Activated CD4-positive, alpha-beta T cell treated with anti-CD3 and anti-CD28 coated beads for 48 hours (primary cell): ENCODE results near the gene TSPAN10.

Source experiments
- DNase-seq: peaks from one replicate; pipeline ENCODE4 v3.0.0-alpha.2; 2020

The TSPAN10 gene

GRCh38 chr17:81635973-81636504, 957 bp upstream of the TSPAN10 start:
- no peak for DNase-seq

- DNase-seq: no peak
Measured at GRCh38 chr17:81638683-81639082, 1.7 kb downstream of the TSPAN10 start.

GRCh38 chr17:81640011-81640410, 3.0 kb downstream of the TSPAN10 start:
- DNase-seq: no peak

GRCh38 chr17:81641825-81642489, 5.0 kb downstream of the TSPAN10 start:
- no peak for DNase-seq

GRCh38 chr17:81644496-81644895, 7.5 kb downstream of the TSPAN10 start:
- DNase-seq: no peak

GRCh38 chr17:81644976-81645952, 8.3 kb downstream of the TSPAN10 start:
- DNase-seq: no peak

GRCh38 chr17:81646869-81647600, 10.0 kb downstream of the TSPAN10 start:
- DNase-seq: no peak

GRCh38 chr17:81647640-81648012, 10.6 kb downstream of the TSPAN10 start:
- DNase-seq: no peak

GRCh38 chr17:81648013-81648706, 11.2 kb downstream of the TSPAN10 start:
- no peak for DNase-seq

- no peak for DNase-seq
Measured at GRCh38 chr17:81648707-81649085, 11.7 kb downstream of the TSPAN10 start.

- no peak for DNase-seq
Measured at GRCh38 chr17:81650951-81651350, 14.0 kb downstream of the TSPAN10 start.

GRCh38 chr17:81651692-81652091, 14.7 kb downstream of the TSPAN10 start:
- DNase-seq: no peak

- peak; percentile 28 for DNase-seq
Measured at GRCh38 chr17:81652906-81653771, 16.1 kb downstream of the TSPAN10 start.

GRCh38 chr17:81655378-81656117, 18.6 kb downstream of the TSPAN10 start:
- DNase-seq: no peak

- no peak for DNase-seq
Measured at GRCh38 chr17:81656118-81656743, 19.2 kb downstream of the TSPAN10 start, which contains the start of gene PDE6G. PDE6G (minus strand) TSS chr17:81656542; CDS start chr17:81653305, 3,237 bp downstream.

GRCh38 chr17:81656835-81657234, 19.8 kb downstream of the TSPAN10 start:
- DNase-seq: no peak

GRCh38 chr17:81659038-81659437, 22.0 kb downstream of the TSPAN10 start:
- no peak for DNase-seq

- no peak for DNase-seq
Measured at GRCh38 chr17:81660441-81660840, 23.4 kb downstream of the TSPAN10 start.

- DNase-seq: no peak
Measured at GRCh38 chr17:81662002-81662401, 25.0 kb downstream of the TSPAN10 start.

GRCh38 chr17:81664051-81664470, 27.1 kb downstream of the TSPAN10 start:
- peak; percentile 27 for DNase-seq
